HG02642 (cell line): ENCODE results near the gene TCP11L1.
"Not testable (repeated sequence)": the region's sequence is repeated elsewhere in the genome, so short reads cannot be mapped to it uniquely, and the experiment has no call there.

Experiments used
- ATAC-seq: cut with Tn5 transposase; IDR thresholded peaks from one replicate; pipeline ENCODE4 v1.9.1; 2021; ENCODE audit warnings: mild to moderate bottlenecking; ENCODE audit not compliant: unreplicated experiment, poor library complexity

TCP11L1 gene

DNA sequence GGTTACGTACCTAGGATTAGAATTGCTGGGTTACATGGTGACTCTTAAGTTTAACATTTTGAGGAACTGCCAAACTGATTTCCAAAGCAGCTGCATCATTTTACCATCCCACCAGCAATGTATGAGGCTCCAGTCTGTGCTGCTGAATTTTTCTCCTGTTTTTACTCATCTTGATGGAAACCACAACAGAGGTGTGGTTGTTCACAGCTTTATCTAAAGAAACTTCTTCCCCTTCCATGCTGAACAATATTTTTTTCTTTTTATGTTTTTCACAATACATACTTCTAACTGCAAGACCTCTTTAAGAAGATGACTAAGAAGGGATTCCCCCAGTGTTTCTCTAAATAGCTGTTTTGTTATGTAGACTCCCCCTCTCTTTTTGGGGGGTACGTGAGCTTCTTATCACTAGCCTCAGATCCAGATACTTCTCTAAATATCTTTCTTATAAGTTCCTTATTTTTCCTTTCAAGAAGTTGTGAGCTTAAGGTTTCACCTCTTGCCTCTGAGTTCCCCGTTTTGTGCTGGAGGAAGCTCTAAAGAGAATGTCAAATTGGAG, 24.0 kb downstream of the TCP11L1 start:
- ATAC-seq = peak; percentile 52

DNA sequence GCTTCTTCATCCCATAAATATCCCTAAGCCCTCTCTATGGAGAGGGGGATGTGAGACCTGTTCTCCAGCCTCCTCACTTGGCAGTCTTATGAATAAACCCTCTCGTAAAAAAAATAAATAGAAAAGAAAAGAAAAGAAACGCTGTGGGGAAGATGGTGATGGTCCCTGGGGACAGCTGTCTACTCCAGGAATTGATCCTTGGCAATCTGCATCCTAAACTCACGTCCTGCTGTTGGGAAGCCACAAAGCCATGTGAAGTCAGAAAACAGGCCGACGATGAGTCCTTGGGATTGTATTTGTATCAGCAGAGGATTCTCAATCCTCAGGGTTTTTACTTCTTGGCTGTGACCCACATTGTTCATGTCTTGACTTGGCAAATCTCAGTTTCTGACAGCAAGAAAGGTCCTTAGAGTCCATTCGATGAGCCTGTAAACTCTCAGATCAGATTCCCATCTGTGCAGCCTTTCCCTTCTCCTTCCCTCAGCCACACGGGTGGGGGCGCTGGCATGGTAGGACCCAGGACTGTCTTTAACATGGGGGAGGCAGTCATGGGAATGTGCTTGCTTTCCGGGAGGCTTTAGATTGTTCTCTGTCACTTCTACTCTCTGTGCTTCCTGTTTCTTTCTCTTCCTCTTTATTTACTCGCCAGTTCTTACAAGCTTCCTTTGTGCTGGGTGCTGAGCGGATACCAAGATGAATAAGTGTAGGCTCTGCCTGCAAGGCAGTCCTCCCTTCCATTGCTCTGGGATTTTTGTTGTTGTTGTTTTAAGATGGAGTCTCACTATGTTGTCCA, 24.9 kb downstream of the TCP11L1 start:
- ATAC-seq = no peak

DNA sequence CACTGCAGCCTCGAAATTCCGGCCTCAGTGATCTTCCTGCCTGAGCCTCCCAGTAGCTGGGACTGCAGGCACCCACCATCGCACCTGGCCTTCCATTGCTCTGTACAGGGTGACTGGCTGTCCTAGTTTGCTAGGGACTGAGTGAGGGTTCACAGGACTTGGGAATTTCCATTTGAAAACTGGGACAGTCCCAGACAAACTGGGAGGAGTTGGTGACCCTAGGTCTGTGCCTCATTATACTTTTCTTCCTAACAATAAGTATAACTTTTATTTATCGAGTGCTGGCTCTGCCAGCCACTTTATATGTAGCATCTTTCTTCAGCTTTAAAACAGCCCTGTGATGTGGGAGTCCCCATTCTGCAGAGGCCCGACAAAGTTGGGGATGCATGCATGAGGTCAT, 25.5 kb downstream of the TCP11L1 start:
- no peak for ATAC-seq

DNA sequence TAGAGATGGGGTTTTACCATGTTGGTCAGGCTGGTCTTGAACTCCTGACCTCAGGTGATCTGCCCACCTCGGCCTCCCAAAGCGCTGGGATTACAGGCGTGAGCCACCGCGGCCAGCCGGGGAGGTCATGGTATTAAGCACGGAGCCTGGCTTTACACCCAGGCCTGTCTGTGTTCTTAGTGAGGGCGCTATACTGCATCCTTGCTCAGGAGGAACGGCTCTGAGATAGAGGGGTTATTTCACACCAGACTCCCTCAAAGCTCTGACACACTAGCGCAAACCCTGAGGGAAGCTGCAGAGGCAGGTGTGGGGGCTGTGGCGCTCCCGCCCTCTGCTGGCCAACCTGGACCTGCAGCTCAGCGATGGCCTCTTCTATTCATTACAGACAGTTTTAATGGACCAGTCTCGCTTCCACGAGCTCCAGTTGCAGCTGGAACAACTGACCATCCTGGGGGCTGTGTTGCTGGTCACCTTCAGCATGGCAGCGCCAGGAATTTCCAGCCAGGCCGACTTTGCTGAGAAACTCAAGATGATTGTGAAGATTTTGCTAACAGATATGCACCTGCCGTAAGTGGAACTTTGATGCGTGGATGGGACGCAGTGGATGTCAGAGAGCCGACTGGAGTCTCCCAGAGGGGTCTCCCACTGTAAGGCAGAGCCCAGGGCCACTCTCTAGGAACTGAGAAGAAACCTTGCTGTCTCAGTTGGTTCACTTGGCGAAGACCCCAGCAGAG, 26.2 kb downstream of the TCP11L1 start:
- peak; percentile 63 for ATAC-seq

DNA sequence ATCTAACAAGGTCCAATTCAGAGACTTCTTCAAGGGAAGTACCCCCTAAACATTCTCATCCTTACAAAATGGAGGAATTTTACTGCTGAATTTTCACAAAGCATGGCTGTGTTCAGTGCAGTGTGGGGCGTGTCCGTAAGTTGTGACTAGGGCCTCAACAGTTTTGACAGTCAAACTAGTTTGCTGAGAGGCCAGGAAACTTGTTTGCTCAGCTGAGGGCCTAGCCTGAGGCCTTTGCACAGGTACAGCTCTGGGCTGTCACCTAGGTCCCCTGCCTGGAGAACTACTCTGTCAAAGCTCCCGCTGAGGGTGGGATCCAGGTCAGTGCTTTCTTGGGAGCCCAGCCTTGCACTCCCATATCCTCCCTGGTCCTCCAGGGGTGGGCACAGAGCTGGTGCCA, 27.9 kb downstream of the TCP11L1 start:
- ATAC-seq = no peak

DNA sequence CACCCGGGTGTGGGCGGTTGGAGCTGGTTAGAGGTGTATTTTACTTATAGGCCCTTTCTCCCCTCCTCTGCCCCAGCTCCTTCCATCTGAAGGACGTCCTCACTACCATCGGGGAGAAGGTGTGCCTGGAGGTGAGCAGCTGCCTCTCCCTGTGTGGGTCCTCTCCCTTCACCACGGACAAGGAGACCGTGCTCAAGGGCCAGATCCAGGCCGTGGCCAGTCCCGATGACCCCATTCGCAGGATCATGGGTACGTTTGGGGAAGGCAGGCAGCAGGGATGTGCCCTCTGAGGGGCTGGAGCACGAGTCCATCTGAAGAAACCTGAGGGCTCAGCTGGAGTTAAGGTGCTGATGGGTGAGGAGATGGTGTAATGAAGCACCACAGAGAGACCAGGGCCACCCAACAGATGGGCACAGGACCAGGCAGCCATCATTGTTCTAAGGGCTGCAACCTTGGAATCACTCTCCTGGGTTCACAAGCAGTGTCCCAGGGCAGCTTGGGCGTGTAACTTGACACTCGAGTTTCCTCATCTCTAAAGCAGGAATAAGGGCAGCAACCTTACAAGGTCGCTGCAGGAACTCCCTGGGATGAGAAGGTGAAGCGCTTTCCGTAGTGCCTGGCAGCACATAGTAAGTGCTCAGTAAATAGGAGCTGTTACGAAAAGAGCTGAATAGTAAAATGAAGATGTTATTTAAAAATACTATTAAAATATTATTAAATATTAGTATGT, 29.4 kb downstream of the TCP11L1 start:
- no peak for ATAC-seq

DNA sequence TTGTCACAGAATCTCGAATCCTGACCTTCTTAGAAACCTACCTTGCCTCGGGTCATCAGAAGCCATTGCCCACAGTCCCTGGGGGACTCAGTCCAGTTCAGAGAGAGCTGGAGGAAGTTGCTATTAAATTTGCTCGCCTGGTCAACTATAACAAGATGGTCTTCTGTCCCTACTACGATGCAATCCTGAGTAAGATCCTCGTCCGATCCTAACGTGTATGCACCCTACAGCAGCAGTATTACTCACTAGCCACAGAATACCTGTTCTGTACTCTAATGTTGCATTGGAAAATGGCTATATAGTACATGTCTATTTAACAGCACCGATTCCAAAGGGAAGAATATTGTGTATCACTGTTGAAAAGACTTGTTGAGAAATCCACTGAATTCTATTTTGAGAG, 33.1 kb downstream of the TCP11L1 start:
- no peak for ATAC-seq

DNA sequence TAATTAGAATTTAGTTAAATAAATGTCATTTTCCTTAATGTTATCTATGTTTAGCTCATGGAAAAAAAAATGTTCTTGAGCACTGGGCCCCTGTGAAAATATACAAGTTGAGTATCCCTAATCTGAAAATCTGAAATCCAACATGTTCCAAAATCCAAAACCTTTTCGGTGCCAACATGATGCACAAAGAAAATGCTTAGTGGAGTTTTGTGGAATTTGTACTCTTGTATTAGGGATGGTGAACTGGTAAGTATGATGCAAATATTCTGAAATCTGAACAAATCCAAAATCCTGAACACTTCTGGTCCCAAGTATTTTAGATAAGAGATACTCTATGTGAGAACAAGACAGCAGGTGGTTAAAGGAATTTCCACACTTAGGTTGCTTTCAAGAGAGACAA, 44.5 kb downstream of the TCP11L1 start:
- no peak for ATAC-seq

DNA sequence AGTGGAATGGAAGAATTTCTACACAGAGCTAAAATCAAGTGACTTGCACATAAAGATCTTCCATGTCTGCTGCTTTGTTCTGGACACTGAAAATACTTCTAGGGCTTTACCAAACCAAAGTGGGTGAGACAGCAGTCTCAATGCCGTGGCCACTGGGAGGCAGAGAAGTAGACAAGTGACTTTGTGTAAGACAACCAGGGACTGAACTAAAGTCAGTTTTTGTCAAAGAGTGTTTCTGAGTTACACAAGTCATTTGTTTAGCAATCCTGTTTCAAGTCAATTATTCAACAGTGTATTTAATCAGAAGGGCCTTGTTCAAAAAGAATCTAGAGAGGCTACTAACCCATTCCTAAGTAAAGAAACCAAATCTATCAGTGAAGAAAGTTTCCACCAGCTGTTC, 46.6 kb downstream of the TCP11L1 start:
- no peak for ATAC-seq

DNA sequence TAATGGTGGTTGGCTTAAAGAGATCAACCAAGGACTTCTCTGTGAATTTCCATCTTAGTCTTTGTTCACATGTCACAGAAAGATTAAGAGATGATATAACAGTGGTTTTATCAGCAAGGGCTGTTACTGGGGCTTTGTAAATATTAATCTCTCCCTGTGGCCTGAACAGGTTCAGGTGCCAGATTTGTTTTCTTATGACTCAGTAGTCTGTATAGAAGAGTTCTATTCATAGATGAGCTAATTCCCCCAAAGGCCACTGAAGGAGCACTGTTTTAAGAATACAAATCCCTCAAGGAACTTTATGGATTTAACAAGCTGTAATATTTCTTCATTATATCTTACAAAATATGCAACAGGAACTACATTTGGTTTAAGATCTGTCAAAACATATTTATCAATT, 50.4 kb downstream of the TCP11L1 start:
- no peak for ATAC-seq

DNA sequence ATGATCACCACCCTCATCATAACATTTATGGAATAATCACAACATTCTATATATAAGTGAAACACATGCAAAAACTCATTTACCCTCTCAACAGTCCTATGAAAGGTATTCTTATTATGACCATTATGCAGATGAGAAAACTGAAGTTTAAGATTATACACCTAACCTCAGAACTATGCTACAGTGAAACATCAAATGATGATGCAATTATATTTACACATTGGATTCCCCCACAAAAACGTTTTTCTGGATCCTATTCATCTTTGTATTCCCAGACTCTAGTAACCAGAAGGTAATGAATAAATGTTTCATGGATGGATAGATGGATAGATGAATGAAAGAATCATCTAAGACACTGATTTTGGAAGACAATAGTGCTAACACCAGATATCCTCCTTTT, 54.8 kb downstream of the TCP11L1 start:
- no peak for ATAC-seq

DNA sequence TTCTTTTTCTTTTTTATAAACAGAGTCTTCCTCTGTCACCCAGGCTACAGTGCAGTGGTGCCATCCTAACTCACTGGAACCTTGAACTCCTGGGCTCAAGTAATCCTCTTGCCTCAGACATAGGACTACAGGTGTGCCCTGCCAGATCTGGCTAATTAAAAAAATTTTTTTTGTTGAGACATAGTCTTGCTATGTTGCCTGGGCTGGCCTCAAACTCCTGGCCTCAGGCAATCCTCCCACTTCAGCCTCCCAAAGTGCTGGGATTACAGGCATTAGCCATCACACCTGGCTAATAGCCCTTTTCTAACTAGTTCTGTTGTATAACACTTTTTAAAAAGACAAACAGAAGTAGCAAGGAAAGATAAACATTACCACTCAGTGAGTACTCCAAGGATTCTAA, 64.5 kb downstream of the TCP11L1 start:
- no peak for ATAC-seq

DNA sequence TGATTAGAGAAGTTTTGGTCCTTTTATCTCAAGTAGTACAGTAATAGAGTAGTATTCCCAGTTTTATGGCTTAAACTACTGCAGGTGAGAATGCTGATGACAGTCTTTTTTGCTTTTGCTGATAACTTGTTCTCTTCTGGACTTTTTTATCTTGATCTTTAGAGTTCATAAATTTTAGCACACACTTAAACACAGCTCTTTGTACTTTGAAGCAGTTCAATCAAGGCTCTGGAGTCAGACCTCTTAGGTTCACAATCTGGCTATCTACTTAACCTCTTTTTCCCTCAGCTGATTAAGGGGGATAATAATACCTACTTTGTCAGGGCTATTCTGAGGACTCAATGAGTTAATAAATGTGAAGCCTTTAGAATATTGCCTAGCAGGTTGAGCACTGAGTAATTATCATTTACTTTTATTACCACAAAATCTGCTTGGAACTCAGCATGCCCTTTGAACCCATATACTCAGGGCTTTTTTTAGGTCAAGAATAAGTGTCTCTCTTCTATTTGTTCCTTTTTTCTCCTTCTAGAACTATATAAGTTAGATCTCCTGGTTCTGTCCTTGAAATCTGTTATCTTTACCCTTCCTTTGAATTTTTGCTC, 70.0 kb downstream of the TCP11L1 start:
- ATAC-seq = no peak

DNA sequence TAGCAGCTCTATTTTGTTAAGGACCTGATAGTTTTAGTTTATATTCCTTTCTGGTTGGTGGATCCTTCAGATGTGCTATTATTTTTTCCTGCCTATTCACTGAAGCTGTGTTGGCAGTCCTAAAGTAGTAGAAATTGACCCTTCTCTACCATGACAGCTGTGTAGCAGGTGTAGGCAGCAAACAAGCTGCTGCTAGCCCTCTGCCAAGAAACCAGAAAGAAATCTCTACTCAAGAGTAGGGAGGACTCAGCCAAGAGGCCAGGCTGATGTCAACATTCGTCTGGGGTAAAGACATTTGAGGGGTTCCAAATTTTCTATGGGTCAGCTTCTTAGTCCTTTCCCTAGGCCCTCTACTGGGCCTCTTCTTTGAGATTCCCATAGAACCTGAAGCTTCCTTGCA, 70.7 kb downstream of the TCP11L1 start:
- no peak for ATAC-seq

DNA sequence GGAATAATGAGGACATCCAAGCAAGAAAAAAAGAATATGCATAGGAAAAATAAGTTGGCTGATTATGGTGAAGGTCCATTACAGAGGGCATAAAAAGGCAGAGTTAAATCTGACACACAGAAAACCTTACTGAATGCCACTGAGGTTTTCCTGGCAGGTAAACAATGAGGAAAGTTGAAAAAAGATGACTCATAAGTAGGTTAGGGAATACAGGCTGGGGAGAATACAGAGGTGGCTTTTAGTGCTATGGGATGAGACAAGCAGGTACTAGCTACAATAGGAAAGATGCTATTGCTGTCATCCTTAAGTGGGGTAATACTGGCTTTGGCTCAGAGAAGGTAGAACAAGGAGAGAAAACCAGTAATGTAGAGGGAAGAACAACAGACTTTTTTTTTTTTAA, 77.2 kb downstream of the TCP11L1 start:
- no peak for ATAC-seq

DNA sequence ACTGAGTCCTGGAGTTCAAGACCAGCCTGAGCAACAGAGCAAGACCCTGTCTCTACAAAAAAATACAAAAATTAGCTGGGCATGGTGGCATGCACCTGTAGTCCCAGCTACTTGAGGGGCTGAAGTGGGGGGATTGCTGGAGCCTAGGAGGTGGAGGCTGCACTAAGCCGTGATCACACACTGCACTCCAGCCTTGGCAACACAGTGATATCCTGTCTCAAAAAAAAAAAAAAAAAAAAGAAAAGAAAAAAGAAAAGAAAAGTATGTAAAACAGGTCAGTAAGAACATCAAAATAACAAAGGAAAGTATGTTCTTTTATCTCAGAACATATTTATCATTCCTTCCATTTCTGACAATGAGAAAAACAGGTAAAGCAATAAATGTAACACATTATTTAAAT, 83.3 kb downstream of the TCP11L1 start:
- not testable (repeated sequence) for ATAC-seq
